ENCODE results near the gene TMEM138. TPM values are rescaled to one million over a fixed set of nuclear protein-coding genes. Genes with fewer than 3 reads are reported as not detected.

Gene TMEM138
- total and polyA plus RNA-seq, 12 donors: 14.4 to 35.3 (median 17.8) TPM

- peak overlapping the region in 3 of 10 donors; percentile 0 to 24 (median 14) for H3K27ac ChIP-seq
- TF ChIP-seq, protein P1, sequence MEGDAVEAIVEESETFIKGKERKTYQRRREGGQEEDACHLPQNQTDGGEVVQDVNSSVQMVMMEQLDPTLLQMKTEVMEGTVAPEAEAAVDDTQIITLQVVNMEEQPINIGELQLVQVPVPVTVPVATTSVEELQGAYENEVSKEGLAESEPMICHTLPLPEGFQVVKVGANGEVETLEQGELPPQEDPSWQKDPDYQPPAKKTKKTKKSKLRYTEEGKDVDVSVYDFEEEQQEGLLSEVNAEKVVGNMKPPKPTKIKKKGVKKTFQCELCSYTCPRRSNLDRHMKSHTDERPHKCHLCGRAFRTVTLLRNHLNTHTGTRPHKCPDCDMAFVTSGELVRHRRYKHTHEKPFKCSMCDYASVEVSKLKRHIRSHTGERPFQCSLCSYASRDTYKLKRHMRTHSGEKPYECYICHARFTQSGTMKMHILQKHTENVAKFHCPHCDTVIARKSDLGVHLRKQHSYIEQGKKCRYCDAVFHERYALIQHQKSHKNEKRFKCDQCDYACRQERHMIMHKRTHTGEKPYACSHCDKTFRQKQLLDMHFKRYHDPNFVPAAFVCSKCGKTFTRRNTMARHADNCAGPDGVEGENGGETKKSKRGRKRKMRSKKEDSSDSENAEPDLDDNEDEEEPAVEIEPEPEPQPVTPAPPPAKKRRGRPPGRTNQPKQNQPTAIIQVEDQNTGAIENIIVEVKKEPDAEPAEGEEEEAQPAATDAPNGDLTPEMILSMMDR (IDR thresholded peaks at IDR 0.05): no peak
- DNase-seq (no peak), ATAC-seq (no peak)
- H3K27me3 ChIP-seq: no peaks in the 10 kb centered on the region
- H3K36me3 ChIP-seq: peaks cover 0 to 32% (median 2%) of the 10 kb centered on the region in 9 donors
- peaks cover 11 to 48% (median 39%) of the 10 kb centered on the region in 9 donors for H3K4me1 ChIP-seq
- 87 to 88% methylated on average over 16 of the region's 16 CpGs for WGBS, 2 donors
- intact Hi-C loops (cut with DNase I): loop anchor here in 4 of 10 donors (2.0 to 10.0 kb wide), 4 partner anchors 33 to 100 kb away; partner anchors contain the start of gene SDHAF2 (in 1 of the 4)
- H3K9me3 ChIP-seq: no peaks in the 10 kb centered on the region
- H3K4me3 ChIP-seq: no peak overlapping the region
These were observed 27.5 kb upstream of the TMEM138 start for GRCh38 chr11:61334434-61335354.

DNA sequence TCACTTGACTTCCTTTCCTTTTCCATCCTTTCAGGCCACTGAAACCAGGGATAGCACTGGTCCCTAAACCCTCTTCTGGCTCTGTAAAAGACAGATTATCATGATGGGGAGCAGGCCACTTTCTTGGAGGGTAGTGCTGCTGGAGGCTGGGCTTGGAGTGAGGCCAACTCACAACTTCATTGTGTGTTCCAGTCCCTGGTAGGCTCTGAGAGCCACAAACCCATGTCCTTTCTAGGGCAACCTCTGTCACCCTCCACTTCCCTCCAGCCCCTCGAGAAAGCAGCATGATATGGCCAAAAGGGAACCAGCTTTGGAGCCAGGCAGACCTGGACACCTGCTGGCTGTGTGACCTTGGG lies 26.8 kb upstream of the TMEM138 start:
- ATAC-seq (no peak), DNase-seq (no peak)
- H3K27me3 ChIP-seq: no peaks in the 10 kb centered on the region
- H3K4me3 ChIP-seq: no peak overlapping the region
- TF ChIP-seq, protein P1 (IDR thresholded peaks at IDR 0.05): no peak
- H3K4me1 ChIP-seq: peaks cover 11 to 43% (median 36%) of the 10 kb centered on the region in 9 donors
- intact Hi-C loops (cut with DNase I): loop anchor here in 3 of 10 donors (2.0 to 10.0 kb wide), 3 partner anchors 49 to 99 kb away; partner anchors contain the start of gene SDHAF2 (in 1 of the 3)
- WGBS, 2 donors: 70 to 92% methylated on average over 1 of the region's 1 CpG
- H3K36me3 ChIP-seq: peaks cover 0 to 28% (median 0%) of the 10 kb centered on the region in 9 donors
- H3K9me3 ChIP-seq: no peaks in the 10 kb centered on the region
- peak overlapping the region in 5 of 10 donors; percentile 0 to 70 (median 24) for H3K27ac ChIP-seq

DNA sequence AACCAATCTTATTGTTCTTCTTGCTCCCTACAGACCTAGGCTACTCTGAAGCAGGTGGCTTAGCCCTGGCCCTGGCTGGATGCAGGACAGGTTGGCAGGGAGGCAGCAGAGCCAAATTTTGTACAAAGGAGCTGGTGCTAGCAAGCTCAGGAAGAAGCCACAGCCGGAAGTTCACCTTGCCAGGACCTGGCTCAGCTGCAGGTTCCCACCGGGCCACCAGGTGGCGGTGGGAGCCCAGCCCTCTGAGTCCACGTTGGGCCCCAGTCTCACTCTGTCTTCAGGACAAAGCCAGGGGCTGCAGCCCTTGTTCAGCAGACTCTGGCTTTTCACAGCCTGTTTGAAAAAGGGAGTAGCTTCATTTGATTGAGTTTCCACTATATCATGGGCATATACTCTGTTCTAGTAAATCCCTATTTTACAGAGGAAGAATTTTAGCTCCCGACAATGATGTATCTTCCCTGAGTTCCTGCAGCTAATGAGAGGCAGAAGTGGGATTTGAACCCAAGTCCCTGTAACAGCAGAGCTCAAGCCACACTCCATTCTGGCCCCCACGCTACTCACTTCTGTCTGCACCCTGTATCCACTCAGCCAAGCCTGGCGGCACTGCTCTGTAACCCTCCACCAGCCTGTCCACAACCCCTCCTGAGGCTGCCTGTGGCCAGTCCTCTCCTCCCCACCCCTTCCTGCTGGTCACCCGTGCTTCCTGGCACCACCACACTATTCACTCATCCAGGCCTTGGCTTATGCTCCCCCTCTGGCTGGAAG lies 25.8 kb upstream of the TMEM138 start:
- 34 to 36% methylated on average over 8 of the region's 8 CpGs for WGBS, 2 donors
- peak; percentile 55 to 76 for DNase-seq
- Histone ChIP-seq H3K27me3 (no peaks in the 10 kb centered on the region), H3K4me1 (peaks cover 7 to 33% (median 26%) of the 10 kb centered on the region in 9 donors), H3K9me3 (no peaks in the 10 kb centered on the region), H3K27ac (peak overlapping the region in 8 of 10 donors; percentile 8 to 70 (median 48)), H3K36me3 (peaks cover 0 to 19% (median 0%) of the 10 kb centered on the region in 9 donors), H3K4me3 (no peak overlapping the region)
- intact Hi-C loops (cut with DNase I): loop anchor here in 9 of 10 donors (1.0 to 10.0 kb wide), 5 partner anchors 26 to 98 kb away; partner anchors contain the start of genes SDHAF2 (in 1 of the 9) and TMEM138 (in 1 of the 9)
- peak; percentile 38 to 64 (median 53) for ATAC-seq
- TF ChIP-seq, protein P1 (IDR thresholded peaks at IDR 0.05): peak in 8 of 9 donors; percentile 93 to 99 (median 96)

Data from heart right ventricle (tissue), 16 donors.